Measurements from ENCODE around the gene CLDN7.

- TF ChIP-seq, protein P1, sequence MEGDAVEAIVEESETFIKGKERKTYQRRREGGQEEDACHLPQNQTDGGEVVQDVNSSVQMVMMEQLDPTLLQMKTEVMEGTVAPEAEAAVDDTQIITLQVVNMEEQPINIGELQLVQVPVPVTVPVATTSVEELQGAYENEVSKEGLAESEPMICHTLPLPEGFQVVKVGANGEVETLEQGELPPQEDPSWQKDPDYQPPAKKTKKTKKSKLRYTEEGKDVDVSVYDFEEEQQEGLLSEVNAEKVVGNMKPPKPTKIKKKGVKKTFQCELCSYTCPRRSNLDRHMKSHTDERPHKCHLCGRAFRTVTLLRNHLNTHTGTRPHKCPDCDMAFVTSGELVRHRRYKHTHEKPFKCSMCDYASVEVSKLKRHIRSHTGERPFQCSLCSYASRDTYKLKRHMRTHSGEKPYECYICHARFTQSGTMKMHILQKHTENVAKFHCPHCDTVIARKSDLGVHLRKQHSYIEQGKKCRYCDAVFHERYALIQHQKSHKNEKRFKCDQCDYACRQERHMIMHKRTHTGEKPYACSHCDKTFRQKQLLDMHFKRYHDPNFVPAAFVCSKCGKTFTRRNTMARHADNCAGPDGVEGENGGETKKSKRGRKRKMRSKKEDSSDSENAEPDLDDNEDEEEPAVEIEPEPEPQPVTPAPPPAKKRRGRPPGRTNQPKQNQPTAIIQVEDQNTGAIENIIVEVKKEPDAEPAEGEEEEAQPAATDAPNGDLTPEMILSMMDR (IDR thresholded peaks at IDR 0.05 in 2 of 3, conservative IDR thresholded peaks at IDR 0.05 in 1 of 3; ENCODE audit: borderline replicate concordance in 1 of 3, insufficient read depth in 1 of 3, low read depth in 2 of 3, low read length in 2 of 3), result no peak
- TF ChIP-seq ZBTB33 (IDR thresholded peaks at IDR 0.05; ENCODE audit: extremely low read depth, insufficient replicate concordance, low read length) (no peak), EZH2 (IDR thresholded peaks at IDR 0.05) (no peak), EZH2phosphoT487 (IDR thresholded peaks at IDR 0.05; ENCODE audit: borderline replicate concordance) (no peak)
Measured at GRCh38 chr17:7215136-7215638, 47.1 kb downstream of the CLDN7 start.

All from HCT116 (cell line).